CD4-positive, alpha-beta T cell treated with Interleukin-1 beta for 1 hour (primary cell): Measurements from ENCODE around the gene RBMS1.
A peak's percentile ranks its signal among the peaks of the same experiment; 100 is the strongest.
"Not testable (repeated sequence)": the region's sequence is repeated elsewhere in the genome, so short reads cannot be mapped to it uniquely, and the experiment has no call there.

ENCODE experiments used
- DNase-seq, 2 donors: peaks; one replicate each; pipeline ENCODE4 v3.0.0-alpha.2; 2020 to 2022

Gene RBMS1

GRCh38 chr2:160376576-160376975 is 117.0 kb downstream of the RBMS1 start:
- no peak for DNase-seq

DNA sequence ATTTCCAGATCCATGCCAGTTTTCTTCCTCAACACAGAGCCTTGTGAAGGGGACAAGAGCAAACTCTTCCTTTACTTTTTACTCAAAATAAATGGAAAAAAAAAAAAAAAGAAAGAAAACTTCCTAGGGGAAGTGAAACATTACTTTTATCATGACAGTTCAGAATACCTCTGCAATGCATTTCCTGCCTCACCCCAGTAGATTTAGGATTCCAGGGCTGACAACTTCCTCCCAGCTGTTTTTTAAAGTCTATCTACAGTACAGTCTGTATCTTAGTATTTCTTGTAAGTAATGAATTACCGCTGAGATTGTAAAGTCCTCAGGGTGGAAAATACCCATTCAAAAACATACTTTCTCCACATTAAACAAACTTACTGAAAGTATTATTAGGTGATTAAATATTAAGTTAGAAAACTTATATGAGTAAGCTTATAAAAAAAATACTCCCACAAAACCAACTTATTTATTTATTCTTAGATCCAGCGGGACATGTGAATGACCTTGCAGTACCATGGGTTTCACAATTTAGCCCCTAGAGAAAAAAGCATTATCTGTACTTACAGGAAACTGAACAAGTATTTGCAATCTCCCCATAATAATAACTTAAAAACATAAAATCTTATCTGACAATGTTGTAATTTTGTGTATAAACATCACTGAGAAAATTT is 117.7 kb downstream of the RBMS1 start:
- no peak for DNase-seq

GRCh38 chr2:160375037-160375436 is 118.6 kb downstream of the RBMS1 start:
- DNase-seq = no peak

DNA sequence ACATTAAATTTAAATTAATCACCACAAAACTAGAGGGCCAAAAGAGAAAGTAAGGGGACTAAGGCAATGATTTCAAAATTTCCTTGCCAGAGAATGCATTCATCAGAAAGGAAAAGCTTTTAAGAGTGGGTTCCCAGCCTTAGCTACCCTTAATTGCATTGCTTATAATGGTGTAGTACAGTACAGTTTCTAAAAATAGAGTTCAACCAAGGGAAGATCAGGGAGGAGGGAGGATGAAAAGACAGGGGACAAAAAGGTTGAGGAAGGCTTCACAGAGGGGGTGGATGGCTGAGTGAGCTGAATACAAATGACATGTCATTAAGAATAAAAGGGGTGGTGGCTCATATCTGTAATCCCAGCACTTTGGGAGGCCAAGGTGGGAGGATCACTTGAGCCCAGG is 119.9 kb downstream of the RBMS1 start:
- DNase-seq = no peak

- no peak for DNase-seq
Observed at GRCh38 chr2:160373263-160373662, 120.3 kb downstream of the RBMS1 start.

GRCh38 chr2:160372585-160372984 is 121.0 kb downstream of the RBMS1 start:
- DNase-seq = no peak

DNA sequence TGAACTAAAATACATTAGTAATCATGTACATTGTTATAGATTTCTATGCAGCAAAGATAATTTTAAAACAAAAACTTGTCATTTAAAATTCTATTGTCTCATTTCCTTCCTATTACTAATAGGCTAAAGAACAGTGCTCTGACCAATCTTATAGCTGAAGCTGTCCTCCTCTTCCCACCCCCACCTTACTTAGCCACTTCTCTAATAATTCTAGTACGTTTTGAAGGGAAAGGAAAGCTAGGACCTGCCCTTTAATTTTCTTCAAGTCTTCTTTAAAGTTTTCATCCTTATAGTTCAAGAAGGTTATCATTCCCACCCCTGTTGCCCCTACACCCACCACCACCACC is 121.6 kb downstream of the RBMS1 start:
- no peak for DNase-seq

DNA sequence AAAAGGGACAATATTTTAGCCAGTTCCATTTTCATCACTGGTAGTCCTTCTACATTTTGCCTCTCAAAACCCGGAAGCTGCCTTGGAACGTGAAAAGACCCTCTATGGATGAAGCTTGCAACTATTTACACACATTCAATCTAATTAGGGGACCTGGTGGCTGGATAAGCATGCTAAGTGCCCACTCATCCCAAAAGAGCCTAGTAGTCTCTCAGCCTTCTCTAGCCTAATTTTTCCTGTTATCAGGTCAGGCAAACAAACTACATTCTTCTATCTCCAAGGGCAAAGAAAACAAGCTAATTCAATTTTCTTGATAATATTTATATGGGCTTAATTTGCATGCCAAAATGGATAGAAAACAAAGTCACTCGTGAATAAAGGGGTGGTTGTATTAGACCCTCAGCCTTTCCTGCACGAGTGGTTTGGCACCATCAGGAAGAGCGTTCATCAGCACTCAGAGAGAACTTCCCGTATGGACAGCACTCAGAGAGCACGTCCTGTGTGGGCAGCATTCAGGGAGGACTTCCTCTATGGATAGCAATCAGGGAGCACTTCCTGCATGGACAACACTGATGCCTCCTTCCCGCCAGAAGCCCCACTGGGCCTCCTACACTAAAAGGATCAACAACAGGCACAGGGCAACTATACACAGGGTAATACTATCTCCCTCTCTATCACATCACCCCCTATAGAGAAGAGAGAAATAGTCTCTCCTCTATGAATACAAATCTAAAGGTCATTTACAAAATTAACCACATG is 122.2 kb downstream of the RBMS1 start:
- no peak for DNase-seq

DNA sequence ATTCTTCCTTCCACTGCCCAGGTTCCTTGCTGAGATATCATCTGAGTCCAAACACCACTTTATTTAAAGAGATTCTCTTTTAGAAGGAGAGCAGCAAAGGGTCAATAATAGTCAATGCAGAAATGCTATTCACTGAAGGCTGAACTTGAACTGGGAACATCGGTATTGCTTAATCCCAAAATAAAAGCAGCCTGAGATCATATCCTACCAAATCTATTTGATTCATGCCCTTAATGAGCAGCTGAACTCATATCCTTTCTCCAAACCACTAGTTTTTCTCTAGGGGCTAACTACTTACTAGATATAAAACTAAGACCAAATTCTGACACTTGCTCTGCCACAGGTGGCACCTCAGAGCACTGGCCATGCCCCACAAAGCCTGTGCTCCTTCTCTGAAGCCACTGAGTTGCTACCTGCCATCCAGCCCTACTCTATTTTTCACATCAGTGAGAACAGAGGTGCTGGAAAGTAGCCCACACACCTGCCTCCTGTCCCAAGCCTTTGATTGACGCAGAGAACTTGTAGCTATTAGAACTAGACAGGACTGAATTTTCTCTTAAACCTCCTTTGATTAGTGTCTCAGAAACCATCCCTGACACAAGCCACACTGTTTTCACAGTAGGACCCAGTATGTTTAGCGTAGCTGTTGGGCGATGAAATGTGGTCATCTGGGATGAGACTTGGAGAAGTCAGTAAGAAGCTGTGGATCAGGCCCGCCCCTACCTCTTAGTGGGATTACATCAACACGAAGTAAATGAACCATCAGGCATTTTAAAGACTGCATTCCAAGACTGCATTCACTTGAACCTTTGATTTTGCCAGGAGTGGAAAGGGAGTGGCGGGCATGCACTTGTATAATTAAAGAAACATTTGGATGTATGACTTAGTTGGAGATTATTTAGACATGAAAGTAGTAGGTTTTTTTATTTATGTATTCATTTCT is 124.3 kb downstream of the RBMS1 start:
- DNase-seq = no peak

GRCh38 chr2:160367887-160368286 is 125.7 kb downstream of the RBMS1 start:
- DNase-seq = peak in 1 of 2 donors; percentile 21

GRCh38 chr2:160367139-160367538 is 126.5 kb downstream of the RBMS1 start:
- not testable (repeated sequence) for DNase-seq

DNA sequence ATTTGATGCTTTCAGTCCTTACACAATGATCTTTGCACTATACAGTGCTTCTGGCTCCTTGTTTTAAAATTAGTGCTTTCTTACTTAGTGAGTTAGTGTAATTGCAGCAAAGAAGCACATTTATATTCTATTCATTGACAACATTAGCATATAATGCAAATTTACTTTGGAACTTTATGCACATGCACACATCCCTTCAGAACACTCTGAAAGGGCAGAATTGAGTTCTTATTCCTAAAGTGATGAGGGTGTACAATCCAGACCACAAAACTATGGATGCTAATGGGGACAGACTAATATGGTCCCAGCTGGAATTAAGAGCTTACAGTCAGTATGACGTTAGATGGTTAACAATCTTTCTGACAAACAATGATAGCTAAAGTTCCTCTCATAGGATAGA is 127.1 kb downstream of the RBMS1 start:
- DNase-seq = no peak

DNA sequence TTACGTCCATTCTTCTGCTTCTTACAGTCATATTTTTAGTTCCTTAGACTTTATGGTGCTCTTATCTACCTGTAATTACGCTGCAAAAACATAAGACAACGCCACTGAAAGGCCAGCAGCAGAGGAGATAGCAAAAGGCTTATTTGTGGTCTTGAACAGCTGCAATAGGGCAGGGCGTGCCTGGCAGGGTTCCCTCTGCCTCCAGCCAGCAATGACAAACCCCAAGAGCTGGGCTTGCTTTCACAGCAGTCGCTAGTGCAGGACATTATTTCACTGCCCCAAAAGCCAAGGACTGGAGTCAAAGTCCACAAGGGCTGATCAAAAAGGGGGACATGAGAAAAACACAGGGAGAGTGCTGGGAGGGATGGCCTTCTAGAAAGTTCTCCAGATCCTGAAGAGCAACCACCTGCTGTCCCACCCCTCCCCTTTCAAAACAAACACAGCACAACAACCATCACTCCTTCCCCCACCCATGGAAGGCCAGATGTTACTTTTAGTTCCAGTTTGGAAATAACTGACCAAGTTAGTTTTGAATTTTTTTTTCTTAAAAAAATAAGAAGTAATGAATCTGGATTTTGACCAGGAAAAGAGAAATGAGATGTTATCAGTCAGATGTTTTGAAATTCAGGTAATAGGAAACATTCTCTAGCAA is 127.8 kb downstream of the RBMS1 start:
- no peak for DNase-seq

GRCh38 chr2:160364364-160364763 is 129.2 kb downstream of the RBMS1 start:
- no peak for DNase-seq

DNA sequence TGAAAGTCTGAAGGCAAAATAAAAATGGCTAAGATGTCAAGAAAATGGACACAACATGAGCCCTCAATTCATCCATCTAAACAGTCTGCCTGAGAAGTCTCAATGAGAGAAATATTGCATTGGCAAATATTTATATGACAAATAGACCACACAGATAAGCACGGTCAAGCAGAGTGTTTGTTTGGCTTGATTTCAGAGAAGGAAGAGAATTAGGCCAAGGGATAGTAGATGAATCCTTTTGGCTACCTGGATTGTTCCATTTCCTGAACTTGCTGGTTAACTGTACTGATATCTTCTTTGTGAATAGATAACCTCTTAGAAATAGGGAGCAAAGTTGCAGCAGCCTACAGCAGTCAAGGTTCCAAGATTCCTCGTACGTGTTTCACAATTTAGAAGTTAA is 129.6 kb downstream of the RBMS1 start:
- DNase-seq = no peak

DNA sequence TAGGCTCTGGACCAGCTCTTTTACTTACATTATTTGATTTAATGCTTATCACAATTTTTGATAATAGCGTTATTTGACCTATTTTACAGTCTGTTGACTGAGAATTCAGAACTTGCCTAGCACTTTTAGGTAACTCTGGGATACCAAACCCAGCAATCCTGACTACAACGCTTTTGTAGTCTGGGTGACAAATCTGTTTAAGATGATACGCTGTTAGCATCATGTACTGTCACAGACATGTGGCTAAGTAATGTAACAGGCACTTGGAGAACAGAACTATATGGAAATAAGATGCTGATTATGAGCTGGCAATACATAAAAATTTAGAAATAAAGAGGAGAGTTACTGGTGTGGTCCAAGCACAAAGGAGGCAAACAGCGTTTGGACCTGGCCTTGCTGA is 130.6 kb downstream of the RBMS1 start:
- no peak for DNase-seq

GRCh38 chr2:160362541-160362940 is 131.1 kb downstream of the RBMS1 start:
- DNase-seq = no peak

GRCh38 chr2:160362018-160362417 is 131.6 kb downstream of the RBMS1 start:
- no peak for DNase-seq

DNA sequence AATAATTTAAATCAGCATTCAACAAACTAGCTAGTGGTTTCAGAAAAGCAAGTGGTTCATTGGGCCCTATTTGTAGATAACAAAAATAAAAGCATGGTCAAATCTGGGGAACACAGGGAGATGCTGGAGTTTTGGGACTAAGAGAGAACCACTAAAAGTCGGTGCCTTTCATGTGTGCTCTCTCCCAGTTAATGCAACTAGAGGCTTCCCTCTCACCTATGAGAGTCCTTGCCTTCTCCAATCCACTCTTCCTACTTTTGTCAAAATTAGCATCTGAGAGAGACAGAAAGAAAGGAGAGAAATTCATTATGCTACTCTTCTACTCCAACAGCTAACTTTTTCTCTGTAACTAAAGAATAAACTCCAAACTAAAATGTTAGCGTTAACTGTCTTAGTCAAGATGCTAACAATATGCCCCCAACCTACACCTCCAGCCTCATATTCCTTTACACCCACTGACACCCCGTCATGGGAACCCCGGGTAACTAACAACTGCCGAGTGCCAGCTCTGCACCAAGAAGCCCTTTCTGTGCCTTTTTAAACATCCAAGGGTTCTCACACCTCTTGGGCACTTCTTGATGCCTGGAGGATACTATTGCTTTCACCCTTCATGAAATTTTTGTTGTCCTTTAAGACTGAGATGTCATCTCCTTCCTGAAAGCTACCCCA is 133.4 kb downstream of the RBMS1 start:
- no peak for DNase-seq

GRCh38 chr2:160358046-160358445 is 135.6 kb downstream of the RBMS1 start:
- no peak for DNase-seq

GRCh38 chr2:160356485-160356884 is 137.1 kb downstream of the RBMS1 start:
- DNase-seq = no peak

DNA sequence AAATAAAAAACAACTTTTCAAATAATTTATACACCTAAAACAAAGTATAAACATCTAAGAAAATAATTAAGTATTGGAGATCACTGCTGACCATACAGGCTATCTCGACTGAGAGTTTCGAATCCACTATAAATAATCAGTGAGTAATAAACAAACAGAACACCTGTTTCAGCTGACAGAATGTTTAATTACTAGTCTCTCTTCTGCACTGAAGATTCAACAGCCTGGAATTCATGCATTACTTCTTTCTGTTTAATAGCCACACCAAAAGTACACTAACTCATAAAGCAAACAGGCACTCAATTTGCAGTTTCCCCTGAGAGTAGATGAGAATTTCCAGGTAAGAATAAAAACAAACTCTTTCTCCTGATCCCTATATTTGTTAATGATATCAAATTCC is 138.5 kb downstream of the RBMS1 start:
- DNase-seq = no peak

DNA sequence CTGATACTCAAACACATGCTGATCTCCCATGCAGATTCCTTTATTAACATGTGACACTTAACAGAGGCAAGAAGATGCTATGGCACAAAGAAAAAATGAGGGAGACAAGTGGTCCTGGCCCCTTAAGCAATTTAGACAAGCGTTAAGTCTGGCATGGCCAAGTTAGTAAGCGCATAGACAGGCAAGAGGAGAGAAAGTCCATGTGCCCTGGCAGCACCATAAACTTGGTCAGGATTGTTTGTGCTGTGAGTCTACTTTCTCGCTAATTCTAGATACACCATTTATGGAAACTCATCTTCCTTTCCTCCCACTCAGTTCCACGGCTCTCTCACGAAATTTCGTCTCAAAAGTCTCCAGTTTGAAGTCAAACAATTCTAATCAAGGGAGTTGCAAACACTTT is 138.9 kb downstream of the RBMS1 start:
- no peak for DNase-seq
